HFF-Myc (cell line): ENCODE results near the gene ABCB9.

Experiments
- DNase-seq: peaks from one replicate; pipeline ENCODE4 v3.0.0-alpha.2; 2011; ENCODE audit warnings: low read depth; ENCODE audit errors: extremely low read depth
- H3K4me3 ChIP-seq: replicated peaks from 2 replicates; pipeline ENCODE4 v1.5.1; 2011; ENCODE audit warnings: low read depth, mild to moderate bottlenecking, control low read depth, low read length
- TF ChIP-seq, protein P1 (sequence below): IDR thresholded peaks from 2 replicates; pipeline ENCODE4 v1.5.1; 2012; ENCODE audit warnings: mild to moderate bottlenecking, low read depth, low read length, control low read depth; ENCODE audit errors: missing control alignments

ABCB9 gene

DNA sequence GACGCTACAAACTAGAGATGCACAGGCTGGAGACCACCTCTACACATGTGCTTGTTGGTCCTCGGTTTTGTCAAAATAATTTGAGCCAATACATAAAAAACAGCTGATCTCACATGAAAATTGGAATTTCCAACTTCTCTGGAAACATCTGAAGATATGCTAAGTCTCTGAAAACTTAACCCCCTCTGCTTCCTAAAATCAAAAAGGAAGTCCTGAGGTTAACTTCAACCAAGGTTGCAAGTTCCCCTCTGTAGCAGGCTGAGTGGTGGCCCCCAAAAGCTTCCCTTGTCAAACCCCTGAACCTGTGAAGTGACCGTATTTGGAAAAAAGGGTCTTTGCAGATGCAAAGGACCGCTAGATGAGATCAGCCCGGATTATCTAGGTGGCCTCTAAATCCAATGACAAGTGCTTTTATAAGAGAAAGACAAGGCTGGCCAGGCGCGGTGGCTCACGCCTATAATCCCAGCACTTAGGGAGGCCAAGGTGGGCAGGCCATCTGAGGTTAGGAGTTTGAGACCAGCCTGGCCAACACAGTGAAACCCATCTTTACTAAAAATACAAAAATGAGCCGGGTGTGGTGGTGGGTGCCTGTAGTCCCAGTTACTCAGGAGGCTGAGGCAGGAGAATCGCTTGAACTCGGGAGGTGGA lies 38.4 kb downstream of the ABCB9 start:
- H3K4me3 ChIP-seq, result no peak overlapping the region
- TF ChIP-seq, protein P1, sequence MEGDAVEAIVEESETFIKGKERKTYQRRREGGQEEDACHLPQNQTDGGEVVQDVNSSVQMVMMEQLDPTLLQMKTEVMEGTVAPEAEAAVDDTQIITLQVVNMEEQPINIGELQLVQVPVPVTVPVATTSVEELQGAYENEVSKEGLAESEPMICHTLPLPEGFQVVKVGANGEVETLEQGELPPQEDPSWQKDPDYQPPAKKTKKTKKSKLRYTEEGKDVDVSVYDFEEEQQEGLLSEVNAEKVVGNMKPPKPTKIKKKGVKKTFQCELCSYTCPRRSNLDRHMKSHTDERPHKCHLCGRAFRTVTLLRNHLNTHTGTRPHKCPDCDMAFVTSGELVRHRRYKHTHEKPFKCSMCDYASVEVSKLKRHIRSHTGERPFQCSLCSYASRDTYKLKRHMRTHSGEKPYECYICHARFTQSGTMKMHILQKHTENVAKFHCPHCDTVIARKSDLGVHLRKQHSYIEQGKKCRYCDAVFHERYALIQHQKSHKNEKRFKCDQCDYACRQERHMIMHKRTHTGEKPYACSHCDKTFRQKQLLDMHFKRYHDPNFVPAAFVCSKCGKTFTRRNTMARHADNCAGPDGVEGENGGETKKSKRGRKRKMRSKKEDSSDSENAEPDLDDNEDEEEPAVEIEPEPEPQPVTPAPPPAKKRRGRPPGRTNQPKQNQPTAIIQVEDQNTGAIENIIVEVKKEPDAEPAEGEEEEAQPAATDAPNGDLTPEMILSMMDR, result no peak
- no peak for DNase-seq

GRCh38 chr12:122921917-122922316 lies 44.3 kb downstream of the ABCB9 start:
- no peak overlapping the region for H3K4me3 ChIP-seq
- DNase-seq, result no peak
- TF ChIP-seq, protein P1, result no peak

DNA sequence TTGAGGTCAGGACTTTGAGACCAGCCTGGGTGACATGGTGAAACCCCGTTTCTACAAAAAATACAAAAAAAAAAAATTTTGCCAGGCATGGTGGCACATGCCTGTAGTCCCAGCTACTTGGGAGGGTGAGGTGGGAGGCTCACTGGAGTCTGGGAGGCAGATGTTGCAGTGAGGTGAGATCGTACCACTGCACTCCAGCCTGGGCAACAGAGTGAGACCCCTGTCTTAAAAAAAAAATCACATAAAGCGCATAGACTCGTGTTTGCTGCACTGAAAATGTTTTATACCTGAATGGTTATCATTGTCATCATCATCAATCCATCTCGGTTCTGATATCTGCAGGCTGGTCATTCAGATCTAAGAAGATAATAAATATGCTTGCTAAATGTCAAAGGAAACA lies 45.6 kb downstream of the ABCB9 start:
- TF ChIP-seq, protein P1, result no peak
- DNase-seq, result no peak
- H3K4me3 ChIP-seq, result no peak overlapping the region

DNA sequence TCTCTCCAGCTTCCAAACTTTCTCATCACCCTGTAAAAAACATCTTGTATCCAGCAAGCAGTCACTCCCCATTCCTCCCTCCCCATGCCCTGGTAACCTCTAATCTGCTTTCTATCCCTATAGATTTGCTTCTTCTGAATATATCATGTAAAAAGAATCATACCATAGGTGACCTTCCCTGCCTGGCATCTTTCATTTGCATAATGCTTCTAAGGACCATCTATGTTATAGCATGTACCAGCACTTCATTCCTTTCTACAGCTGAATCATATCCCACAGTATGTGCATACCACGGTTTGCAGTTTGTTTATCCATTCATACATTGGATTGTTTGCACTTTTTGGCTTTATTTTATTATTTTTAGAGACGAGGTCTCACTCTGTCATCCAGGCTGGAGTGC lies 47.4 kb downstream of the ABCB9 start:
- TF ChIP-seq, protein P1, result no peak
- no peak overlapping the region for H3K4me3 ChIP-seq
- no peak for DNase-seq

GRCh38 chr12:122917507-122918121 lies 48.6 kb downstream of the ABCB9 start:
- H3K4me3 ChIP-seq, result no peak overlapping the region
- TF ChIP-seq, protein P1, result no peak
- no peak for DNase-seq

DNA sequence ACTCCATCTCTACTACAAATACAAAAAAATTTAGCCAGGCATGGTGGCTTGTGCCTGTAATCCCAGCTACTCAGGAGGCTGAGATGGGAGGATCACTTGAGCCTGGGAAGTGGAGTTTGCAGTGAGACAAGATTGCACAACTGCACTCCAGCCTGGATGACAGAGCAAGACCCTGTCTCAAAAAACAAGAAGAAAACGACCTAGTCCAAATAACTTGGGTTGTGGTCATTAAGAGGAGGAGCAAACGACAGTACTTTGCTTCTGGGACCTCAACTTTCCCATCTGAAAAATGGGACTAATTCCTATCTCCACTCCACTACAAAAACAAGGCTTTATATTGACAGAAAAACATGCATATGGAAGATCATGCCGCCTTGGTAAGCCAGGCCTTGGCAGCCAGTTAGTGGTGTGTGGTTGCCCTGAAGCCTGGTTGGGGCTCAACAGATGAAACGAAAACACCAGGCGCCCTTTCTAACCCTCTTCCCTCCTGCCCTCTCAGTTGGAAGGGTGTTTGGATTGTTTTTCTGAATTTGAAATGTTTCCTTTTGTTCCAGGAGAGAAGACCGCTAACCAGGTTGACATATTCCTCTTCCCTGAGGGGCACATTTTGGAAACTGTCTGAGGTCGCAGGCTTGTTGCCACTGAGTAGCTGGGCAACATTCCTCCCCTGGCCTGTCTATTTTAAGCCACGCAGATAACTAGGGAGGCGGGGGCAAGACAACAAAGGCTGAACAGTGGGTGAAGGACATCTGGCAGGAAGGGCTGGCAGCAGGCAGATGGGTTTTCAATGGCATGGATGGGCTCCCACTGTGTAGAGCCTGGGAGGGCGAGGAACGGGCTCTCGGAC lies 56.6 kb downstream of the ABCB9 start:
- no peak overlapping the region for H3K4me3 ChIP-seq
- TF ChIP-seq, protein P1, result no peak
- no peak for DNase-seq
